Peyer's patch (tissue), 4 donors: Measurements from ENCODE around the gene ZNF513. TPM values are rescaled to one million over a fixed set of nuclear protein-coding genes. Genes with fewer than 3 reads are reported as not detected.

Experiments used
- DNase-seq, 3 donors: peaks; one replicate each; pipeline ENCODE4 v3.0.0-alpha.2; 2017 to 2019
- H3K27ac ChIP-seq, 4 donors: fragments of 200-600 bp; sonication (generic); one replicate each; pipeline ENCODE4 v1.5.1; 2016 to 2019
- H3K27me3 ChIP-seq, 2 donors: fragments of 200-600 bp; sonication (generic); one replicate each; pipeline ENCODE4 v1.5.1; 2019
- H3K36me3 ChIP-seq, 3 donors: fragments of 200-600 bp; sonication (generic); one replicate each; pipeline ENCODE4 v1.5.1; 2016 to 2019
- H3K4me1 ChIP-seq, 4 donors: fragments of 200-600 bp; sonication (generic); one replicate each; pipeline ENCODE4 v1.5.1; 2016 to 2019
- H3K4me3 ChIP-seq, 4 donors: fragments of 200-600 bp; sonication (generic); 1 replicate in 3 of 4; 2 replicates in 1 of 4; pipeline ENCODE4 v1.5.1; 2016 to 2019; ENCODE audit warnings: mild to moderate bottlenecking in 1 of 4
- H3K9me3 ChIP-seq, 4 donors: fragments of 200-600 bp; sonication (generic); one replicate each; pipeline ENCODE4 v1.5.1; 2016 to 2019; ENCODE audit warnings: mild to moderate bottlenecking in 1 of 4
- POLR2A ChIP-seq, 2 donors: fragments of 450-650 bp; IDR thresholded peaks; one replicate each; pipeline ENCODE4 v1.5.1; 2017; ENCODE audit warnings: antibody characterized with exemption in 2 of 2, mild to moderate bottlenecking in 2 of 2, moderate library complexity in 2 of 2
- total RNA-seq, 4 donors: library from RNA; depleted of rRNA; stranded (reverse); fragments of >200 nt; gene quantifications; one replicate each; pipeline ENCODE4 v1.1.0, GENCODE V29; 2016
- TF ChIP-seq, protein P1 (sequence below), 6 experiments: fragments of 450-650 bp in 4 of 6; fragments of 200-600 bp in 2 of 6; sonication (generic) in 1 of 6; IDR thresholded peaks; one replicate each; pipeline ENCODE4 v1.5.1; 2017 to 2019; ENCODE audit warnings: antibody characterized with exemption in 6 of 6, mild to moderate bottlenecking in 3 of 6, moderate library complexity in 1 of 6

Gene ZNF513
- total RNA-seq, 4 donors from 2014 or later: 15.7 to 31.1 (median 24.7) TPM

DNA sequence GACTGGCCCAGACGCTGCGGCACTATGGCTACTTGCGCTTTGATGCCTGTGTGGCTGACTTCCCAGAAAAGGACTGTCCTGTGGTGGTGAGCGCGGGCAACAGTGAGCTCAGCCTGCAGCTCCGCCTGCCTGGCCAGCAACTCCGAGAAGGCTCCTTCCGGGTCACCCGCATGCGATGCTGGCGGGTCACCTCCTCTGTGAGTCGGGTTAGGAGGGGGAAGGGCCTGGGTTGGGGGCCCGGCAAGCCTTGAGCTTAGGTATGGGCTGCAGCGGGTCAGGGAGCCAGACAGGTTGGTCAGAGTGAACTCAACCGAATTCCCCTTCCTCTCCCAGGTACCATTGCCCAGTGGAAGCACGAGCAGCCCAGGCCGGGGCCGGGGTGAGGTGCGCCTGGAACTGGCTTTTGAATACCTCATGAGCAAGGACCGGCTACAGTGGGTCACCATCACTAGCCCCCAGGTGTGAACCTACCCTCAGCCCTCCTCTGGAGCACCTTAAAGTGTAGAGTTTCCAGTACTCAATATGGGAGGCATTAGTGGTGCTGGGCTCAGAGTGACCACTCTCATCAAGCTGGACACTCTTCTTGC lies 4.9 kb downstream of the ZNF513 start:
- Histone ChIP-seq H3K36me3 (peaks cover 0 to 61% (median 0%) of the 10 kb centered on the region in 3 donors), H3K27ac (no peak overlapping the region), H3K4me1 (peaks cover 0 to 36% (median 6%) of the 10 kb centered on the region in 4 donors), H3K9me3 (no peaks in the 10 kb centered on the region), H3K27me3 (no peaks in the 10 kb centered on the region), H3K4me3 (no peak overlapping the region)
- no peak for DNase-seq
- no peak for TF ChIP-seq POLR2A (IDR thresholded peaks at IDR 0.05)
- TF ChIP-seq, protein P1, sequence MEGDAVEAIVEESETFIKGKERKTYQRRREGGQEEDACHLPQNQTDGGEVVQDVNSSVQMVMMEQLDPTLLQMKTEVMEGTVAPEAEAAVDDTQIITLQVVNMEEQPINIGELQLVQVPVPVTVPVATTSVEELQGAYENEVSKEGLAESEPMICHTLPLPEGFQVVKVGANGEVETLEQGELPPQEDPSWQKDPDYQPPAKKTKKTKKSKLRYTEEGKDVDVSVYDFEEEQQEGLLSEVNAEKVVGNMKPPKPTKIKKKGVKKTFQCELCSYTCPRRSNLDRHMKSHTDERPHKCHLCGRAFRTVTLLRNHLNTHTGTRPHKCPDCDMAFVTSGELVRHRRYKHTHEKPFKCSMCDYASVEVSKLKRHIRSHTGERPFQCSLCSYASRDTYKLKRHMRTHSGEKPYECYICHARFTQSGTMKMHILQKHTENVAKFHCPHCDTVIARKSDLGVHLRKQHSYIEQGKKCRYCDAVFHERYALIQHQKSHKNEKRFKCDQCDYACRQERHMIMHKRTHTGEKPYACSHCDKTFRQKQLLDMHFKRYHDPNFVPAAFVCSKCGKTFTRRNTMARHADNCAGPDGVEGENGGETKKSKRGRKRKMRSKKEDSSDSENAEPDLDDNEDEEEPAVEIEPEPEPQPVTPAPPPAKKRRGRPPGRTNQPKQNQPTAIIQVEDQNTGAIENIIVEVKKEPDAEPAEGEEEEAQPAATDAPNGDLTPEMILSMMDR (IDR thresholded peaks at IDR 0.05): no peak

DNA sequence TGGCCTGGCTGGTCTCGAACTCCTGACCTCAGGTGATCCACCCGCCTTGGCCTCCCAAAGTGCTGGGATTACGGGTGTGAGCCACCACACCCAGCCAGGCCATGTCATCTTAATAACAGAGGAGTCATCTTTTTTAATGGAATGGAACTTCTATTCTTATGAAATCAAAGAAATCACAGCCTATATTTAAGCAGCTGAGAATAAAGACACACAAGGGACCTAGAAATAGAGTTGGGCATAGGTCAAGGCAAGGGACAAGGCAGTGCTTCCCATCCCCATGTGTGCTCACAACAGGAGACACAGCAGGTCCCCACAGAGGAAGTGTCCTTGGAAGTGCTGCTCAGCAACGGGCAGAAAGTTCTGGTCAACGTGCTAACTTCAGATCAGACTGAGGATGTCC lies 7.0 kb downstream of the ZNF513 start:
- Histone ChIP-seq H3K27ac (no peak overlapping the region), H3K9me3 (no peaks in the 10 kb centered on the region), H3K36me3 (peaks cover 0 to 60% (median 0%) of the 10 kb centered on the region in 3 donors), H3K27me3 (no peaks in the 10 kb centered on the region), H3K4me1 (peaks cover 0 to 31% (median 11%) of the 10 kb centered on the region in 4 donors), H3K4me3 (no peak overlapping the region)
- DNase-seq: no peak
- no peak for TF ChIP-seq POLR2A (IDR thresholded peaks at IDR 0.05)
- TF ChIP-seq, protein P1 (IDR thresholded peaks at IDR 0.05): no peak

GRCh38 chr2:27372937-27373336 lies 7.6 kb downstream of the ZNF513 start:
- no peak for DNase-seq
- H3K4me3 ChIP-seq: no peak overlapping the region
- no peaks in the 10 kb centered on the region for H3K27me3 ChIP-seq
- H3K9me3 ChIP-seq: no peaks in the 10 kb centered on the region
- H3K36me3 ChIP-seq: peaks cover 0 to 60% (median 0%) of the 10 kb centered on the region in 3 donors
- H3K27ac ChIP-seq: no peak overlapping the region
- peaks cover 0 to 27% (median 11%) of the 10 kb centered on the region in 4 donors for H3K4me1 ChIP-seq
- TF ChIP-seq, protein P1 (IDR thresholded peaks at IDR 0.05): no peak

- H3K4me1 ChIP-seq: peaks cover 0 to 27% (median 11%) of the 10 kb centered on the region in 4 donors
- peak overlapping the region; percentile 77 to 89 (median 78) for H3K4me3 ChIP-seq
- TF ChIP-seq, protein P1 (IDR thresholded peaks at IDR 0.05): no peak
- peak; percentile 17 to 60 for TF ChIP-seq POLR2A (IDR thresholded peaks at IDR 0.05)
- no peaks in the 10 kb centered on the region for H3K9me3 ChIP-seq
- no peaks in the 10 kb centered on the region for H3K27me3 ChIP-seq
- peaks cover 0 to 60% (median 4%) of the 10 kb centered on the region in 3 donors for H3K36me3 ChIP-seq
- peak overlapping the region; percentile 74 to 90 (median 88) for H3K27ac ChIP-seq
- peak; percentile 58 to 68 (median 58) for DNase-seq
Observed at GRCh38 chr2:27370816-27371620, 9.5 kb downstream of the ZNF513 start.

DNA sequence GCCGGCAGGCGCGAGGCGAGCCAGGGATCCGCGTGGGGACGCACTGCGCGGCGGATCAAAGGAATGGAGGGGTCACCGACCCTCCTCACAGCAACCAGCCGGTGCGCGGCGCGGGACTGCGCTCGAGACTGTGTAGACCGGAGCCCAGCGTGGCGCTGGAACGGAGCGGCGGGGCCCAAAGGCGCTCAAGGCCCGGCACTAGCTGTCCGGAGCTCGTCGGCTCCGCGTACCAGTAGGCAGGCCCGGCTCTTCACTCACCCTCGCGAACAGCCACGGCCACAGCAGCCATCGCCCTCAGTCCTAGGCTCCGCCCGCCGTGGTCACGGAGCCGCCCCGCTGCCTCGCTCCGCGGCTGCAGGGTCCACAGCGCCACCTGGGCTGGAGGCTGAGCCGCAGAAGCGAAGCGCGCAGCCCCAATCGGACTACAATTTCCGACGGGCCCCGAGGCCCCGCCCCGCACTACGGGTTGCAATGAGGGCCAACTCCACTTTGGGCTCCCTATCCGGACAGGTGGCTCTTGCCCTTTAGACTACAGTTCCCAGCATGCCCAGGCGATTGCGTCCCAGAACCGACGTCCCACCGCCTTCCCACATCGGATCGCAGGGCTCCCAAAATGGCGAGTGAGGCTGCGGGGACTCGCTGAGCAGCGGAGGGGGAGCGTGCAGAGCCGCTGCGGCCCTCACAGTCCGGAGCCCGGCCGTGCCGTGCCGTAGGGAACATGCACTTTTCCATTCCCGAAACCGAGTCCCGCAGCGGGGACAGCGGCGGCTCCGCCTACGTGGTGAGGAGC lies 10.3 kb downstream of the ZNF513 start, which contains the start of the genes EIF2B4 and SNX17:
Gene EIF2B4 (minus strand): TSS at position 313 of the 790 bp plus-strand sequence. CDS start 24 bp downstream, at position 289.
Gene SNX17 (plus strand): TSS at position 591 of the 790 bp plus-strand sequence. CDS start 128 bp downstream, at position 719.
- H3K36me3 ChIP-seq: peaks cover 0 to 60% (median 4%) of the 10 kb centered on the region in 3 donors
- TF ChIP-seq, protein P1 (IDR thresholded peaks at IDR 0.05): peak; percentile 53 to 85 (median 71)
- TF ChIP-seq POLR2A (IDR thresholded peaks at IDR 0.05): peak; percentile 44 to 55
- DNase-seq: peak; percentile 97 to 100 (median 100)
- peak within 1 kb of the TSS; percentile 77 to 89 (median 78) for H3K4me3 ChIP-seq
- no peaks in the 10 kb centered on the region for H3K9me3 ChIP-seq
- H3K4me1 ChIP-seq: peaks cover 0 to 27% (median 11%) of the 10 kb centered on the region in 4 donors
- no peaks in the 10 kb centered on the region for H3K27me3 ChIP-seq
- H3K27ac ChIP-seq: peak within 1 kb of the TSS; percentile 87 to 90 (median 90)
